GM03348 (cell line): ENCODE data around the gene AAMP.
A peak's percentile ranks its signal among the peaks of the same experiment; 100 is the strongest.
"Not testable (repeated sequence)": the region's sequence is repeated elsewhere in the genome, so short reads cannot be mapped to it uniquely, and the experiment has no call there.

Experiments
- DNase-seq: peaks from one replicate; pipeline ENCODE4 v3.0.0; 2012; ENCODE audit warnings: low spot score

The AAMP gene

DNA sequence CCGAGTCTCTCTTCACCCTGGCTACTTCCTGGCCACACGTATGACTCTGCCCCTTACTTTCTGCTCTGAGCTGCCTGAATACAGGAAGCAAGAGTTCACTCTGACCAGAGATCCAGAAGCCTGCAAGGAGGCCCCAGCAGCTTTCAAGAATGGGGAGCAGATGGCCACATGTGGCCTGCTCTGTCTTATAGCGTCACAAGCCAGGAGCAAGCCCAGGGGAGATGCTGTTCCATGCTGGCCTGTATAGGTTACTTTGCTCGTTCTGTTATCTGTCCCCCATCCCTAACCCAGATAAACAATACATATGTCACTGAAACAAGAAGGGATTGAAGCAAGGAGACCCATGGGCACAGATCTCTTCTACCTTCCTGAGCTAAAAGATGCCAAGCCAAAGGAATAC, 4.6 kb upstream of the AAMP start:
- DNase-seq = no peak

- no peak for DNase-seq
Observed at GRCh38 chr2:218273908-218274249, 3.9 kb upstream of the AAMP start.

- not testable (repeated sequence) for DNase-seq
Observed at GRCh38 chr2:218273214-218273907, 3.4 kb upstream of the AAMP start.

DNA sequence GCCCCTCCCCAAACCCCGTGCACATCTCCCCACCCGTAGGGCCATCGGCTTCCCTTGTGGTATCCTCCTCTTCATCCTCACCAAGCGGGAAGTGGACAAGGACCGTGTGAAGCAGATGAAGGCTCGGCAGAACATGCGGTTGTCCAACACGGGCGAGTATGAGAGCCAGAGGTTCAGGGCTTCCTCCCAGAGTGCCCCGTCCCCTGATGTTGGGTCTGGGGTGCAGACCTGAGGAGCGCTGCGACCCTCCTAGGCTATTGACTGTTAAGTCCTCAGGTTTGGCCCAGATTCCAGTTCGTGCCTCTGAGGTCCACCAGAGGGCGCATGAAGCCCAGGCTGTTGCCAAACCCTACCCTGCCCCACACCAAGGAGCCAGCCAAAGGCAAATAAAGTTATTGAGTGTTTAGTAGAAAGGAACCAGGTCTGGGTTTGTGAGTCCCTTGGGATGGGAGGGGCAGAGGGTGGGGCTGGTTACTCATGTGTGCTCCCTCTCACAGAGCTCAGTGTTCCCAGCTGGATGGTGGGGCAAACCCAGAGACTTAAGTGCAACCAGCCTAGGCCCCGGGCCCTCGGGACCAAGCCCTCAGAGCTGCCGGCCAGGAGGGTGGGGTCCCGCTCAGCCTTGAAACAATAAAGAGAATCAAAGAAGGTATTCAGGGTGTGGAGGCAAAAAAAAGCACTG, 2.7 kb upstream of the AAMP start:
- DNase-seq = peak; percentile 93

- DNase-seq = no peak
Observed at GRCh38 chr2:218271865-218272530, 2.1 kb upstream of the AAMP start.

GRCh38 chr2:218271487-218271797, 1.5 kb upstream of the AAMP start:
- DNase-seq = no peak

DNA sequence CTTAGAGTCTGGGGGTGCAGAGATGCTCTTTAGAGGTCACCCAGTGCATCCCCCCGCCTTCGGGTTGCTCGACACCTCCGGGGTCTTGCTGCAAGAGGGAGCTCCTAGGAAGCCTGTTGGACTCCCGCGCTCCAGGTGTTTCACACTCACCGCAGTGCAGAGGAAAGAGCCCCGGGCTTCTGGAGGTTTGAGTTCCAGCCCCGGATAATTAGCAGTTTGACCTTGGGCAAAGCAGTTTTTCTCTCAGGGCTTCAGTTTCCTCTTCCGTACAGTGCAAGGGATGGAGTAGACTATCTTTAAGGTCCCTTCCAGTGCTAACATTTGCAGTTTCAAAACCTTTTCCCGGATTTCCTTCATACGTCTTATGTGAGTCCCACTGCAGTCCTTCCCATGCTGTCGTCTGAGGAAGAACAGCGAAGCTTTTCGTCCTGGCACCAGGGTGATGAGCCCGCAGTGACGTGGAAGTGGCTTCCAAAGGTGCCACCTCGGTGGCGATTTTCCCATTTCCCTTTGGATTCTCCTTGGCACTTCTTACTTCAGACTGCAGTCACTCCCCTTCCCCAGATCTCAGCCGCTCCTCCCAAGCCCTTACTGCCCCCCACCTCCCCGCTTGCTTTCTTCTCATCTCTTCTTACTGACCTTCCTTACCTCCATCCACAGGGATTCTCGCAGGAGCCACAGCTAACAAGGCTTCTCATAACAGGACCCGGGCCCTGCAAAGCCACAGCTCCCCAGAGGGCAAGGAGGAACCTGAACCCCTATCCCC, 967 bp upstream of the AAMP start:
- DNase-seq = no peak

GRCh38 chr2:218267259-218267658, 2.7 kb downstream of the AAMP start:
- no peak for DNase-seq

- DNase-seq = no peak
Observed at GRCh38 chr2:218266316-218266979, 3.5 kb downstream of the AAMP start.

- no peak for DNase-seq
Observed at GRCh38 chr2:218265626-218266025, 4.3 kb downstream of the AAMP start.

DNA sequence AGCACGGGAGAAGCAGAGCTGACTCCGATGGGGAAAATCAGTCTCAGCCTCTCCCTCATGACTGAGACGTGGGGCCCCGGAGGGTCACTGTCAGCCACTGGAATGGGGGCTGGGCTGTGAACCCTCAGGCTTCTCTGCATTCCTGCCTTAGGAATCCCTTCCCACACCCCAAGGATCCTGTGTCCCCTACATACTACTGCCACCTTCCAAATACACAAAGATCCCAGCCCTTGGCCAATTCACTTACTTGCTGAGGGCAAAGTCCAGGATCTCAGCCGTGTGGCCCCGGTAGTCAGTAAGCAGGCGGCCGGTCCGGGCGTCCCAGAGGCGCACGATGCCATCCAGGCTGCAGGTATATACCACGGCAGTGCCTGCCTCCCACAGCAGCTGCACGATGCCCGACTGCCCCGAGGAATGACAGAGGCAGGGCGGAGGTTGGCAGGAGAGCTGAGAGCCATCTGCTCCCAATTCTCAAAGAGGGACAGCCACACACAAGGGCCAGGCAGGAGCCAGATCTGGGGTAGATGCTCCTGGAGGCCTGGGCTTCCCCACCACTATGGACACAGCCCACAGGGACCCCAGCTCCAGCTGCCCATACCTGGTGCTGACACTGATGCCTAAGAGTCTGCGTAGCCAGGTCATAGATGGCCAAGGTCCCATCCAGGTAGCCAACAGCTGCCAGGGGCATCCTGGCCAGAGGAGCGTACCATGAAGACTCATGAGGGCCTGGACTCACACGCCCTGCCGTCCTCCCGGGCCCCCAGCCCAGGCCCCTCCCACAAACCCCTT, 5.0 kb downstream of the AAMP start:
- no peak for DNase-seq

GRCh38 chr2:218263817-218264641, 5.9 kb downstream of the AAMP start:
- DNase-seq = no peak

GRCh38 chr2:218262631-218263586, 7.0 kb downstream of the AAMP start:
- DNase-seq = no peak

DNA sequence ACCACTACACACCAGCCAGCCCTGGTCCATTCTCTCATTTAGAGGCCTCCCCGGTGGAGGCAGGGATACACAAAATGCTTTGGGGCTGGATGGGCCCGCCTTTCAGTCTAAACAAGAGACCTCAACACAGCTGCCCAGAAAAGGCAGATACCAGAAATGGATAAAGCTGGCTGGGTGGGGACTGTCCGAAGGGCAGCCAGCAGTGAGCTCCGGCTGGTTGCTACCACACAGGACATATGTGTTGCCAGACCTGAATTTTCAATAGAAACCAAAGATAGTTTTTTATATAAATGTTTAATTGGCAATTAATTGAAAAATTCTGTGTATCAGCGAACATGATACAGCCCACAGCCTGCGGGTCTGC, 7.7 kb downstream of the AAMP start:
- no peak for DNase-seq

- DNase-seq = no peak
Observed at GRCh38 chr2:218261423-218262236, 8.3 kb downstream of the AAMP start.

DNA sequence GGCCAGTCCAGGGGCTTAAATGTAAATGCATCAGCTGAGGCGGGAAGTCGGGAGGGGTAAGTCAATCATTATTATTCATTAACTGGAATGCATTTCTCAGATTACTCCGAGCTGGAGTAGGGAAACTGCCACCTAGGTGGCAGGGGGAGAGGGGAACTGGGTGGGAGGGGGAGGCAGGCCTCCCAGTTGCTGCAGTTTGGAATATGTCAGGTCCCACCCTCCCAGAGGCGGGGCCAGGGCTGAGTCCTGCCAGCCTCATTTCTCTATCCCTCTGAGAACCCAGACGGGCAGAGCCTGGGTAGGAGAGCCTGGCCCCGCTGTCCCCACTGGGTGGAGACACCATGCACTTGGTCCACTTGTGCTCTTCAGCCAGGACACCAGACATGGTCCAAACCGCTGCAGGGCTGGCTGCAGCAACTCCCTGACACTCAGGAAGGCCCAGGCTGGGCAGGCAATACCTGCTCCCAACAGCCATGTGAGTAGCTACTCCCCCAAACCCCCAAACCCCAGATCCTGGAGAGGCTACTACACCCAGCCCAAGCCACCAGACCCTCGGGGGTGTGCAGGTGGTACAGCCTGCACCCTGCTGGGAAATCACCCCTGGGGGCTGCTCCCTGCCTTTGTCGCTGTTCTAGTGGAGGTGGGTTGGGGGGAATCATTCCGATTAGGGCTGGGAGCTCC, 9.1 kb downstream of the AAMP start, which contains the start of gene GPBAR1:
Gene GPBAR1 (plus strand): TSS at position 274 of the 681 bp plus-strand sequence. CDS start 1,710 bp downstream, outside the sequence.
- no peak for DNase-seq

GRCh38 chr2:218260166-218260565, 9.8 kb downstream of the AAMP start:
- DNase-seq = no peak
